GM20000 (cell line): Measurements from ENCODE around the gene LGALS12.

ENCODE experiments used
- DNase-seq: peaks from one replicate; pipeline ENCODE4 v3.0.0; 2012; ENCODE audit warnings: low spot score
- TF ChIP-seq, protein P1 (sequence below): IDR thresholded peaks from 2 replicates; pipeline ENCODE4 v1.5.1; 2012; ENCODE audit warnings: mild to moderate bottlenecking, control low read depth; ENCODE audit errors: extremely low read depth, missing control alignments

The LGALS12 gene, protein sequence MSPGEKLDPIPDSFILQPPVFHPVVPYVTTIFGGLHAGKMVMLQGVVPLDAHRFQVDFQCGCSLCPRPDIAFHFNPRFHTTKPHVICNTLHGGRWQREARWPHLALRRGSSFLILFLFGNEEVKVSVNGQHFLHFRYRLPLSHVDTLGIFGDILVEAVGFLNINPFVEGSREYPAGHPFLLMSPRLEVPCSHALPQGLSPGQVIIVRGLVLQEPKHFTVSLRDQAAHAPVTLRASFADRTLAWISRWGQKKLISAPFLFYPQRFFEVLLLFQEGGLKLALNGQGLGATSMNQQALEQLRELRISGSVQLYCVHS

GRCh38 chr11:63505857-63506528 is at the start of gene LGALS12:
Gene LGALS12, plus strand, starts transcription at chr11:63506084. Its CDS starts 375 bp downstream, at chr11:63506459.
- TF ChIP-seq, protein P1, sequence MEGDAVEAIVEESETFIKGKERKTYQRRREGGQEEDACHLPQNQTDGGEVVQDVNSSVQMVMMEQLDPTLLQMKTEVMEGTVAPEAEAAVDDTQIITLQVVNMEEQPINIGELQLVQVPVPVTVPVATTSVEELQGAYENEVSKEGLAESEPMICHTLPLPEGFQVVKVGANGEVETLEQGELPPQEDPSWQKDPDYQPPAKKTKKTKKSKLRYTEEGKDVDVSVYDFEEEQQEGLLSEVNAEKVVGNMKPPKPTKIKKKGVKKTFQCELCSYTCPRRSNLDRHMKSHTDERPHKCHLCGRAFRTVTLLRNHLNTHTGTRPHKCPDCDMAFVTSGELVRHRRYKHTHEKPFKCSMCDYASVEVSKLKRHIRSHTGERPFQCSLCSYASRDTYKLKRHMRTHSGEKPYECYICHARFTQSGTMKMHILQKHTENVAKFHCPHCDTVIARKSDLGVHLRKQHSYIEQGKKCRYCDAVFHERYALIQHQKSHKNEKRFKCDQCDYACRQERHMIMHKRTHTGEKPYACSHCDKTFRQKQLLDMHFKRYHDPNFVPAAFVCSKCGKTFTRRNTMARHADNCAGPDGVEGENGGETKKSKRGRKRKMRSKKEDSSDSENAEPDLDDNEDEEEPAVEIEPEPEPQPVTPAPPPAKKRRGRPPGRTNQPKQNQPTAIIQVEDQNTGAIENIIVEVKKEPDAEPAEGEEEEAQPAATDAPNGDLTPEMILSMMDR, result no peak
- DNase-seq, result peak; percentile 9

DNA sequence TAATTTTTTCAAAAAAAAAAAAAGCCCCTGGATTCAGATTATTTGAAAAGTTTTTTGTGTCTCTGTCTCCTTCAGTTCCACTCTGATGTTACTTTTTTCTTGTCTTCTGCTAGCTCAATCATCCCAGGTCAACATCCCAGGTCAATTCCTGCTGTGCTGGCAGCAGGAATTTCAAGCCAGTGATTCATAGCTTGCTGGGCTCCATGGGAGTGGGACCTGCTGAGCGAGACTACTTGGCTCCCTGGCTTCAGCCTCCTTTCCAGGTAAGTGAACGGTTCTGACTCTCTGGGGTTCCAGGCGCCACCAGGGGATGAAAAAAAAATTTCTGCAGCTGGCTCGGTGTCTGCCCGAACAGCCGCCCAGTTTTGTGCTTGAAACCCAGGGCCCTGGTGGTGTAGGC is 46.3 kb upstream of the LGALS12 start:
- DNase-seq, result no peak
- TF ChIP-seq, protein P1, result no peak

DNA sequence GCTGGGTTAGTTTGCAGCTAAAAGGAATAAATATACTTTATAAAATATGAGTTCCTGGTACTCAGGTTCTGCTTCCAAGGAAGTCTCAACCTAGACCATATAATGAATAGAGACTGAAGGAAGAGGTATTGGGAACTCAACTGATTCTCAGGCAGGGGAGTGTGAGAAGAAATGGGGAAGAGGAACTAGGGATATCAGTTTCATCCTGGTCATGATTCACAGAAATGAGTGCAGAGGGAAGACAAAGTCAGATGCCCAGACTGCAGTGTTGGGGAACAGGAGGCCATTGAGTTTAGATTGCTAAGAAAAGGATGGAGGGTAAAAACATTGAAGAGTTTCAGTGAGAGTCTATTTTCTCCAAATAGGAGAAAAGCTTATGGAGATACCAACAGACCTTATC is 43.7 kb upstream of the LGALS12 start:
- TF ChIP-seq, protein P1, result no peak
- DNase-seq, result no peak

DNA sequence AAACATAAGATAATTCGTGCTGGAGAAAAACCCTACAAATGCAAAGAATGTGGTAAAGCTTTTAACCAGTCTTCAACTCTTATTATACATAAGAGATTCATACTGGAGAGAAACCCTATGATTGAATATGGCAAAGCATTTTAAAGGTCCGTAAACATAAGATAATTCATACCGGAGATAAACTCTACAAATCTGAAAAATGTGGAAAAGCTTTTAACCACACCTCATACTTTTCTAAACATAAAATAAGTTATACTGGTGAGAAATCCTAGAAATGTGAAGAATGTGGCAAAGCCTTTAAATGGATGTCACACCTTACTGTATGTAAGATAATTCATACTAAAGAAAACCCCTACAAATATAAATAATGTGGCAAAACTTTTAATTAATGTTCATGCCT is 35.6 kb upstream of the LGALS12 start:
- TF ChIP-seq, protein P1, result no peak
- DNase-seq, result no peak

GRCh38 chr11:63472372-63472771 is 33.5 kb upstream of the LGALS12 start:
- TF ChIP-seq, protein P1, result no peak
- DNase-seq, result no peak

- TF ChIP-seq, protein P1, result no peak
- no peak for DNase-seq
Observed at GRCh38 chr11:63476618-63477017, 29.3 kb upstream of the LGALS12 start.

- TF ChIP-seq, protein P1, result peak; percentile 80
- peak; percentile 83 for DNase-seq
Observed at GRCh38 chr11:63478896-63479295, 27.0 kb upstream of the LGALS12 start.
